Activated effector memory CD4-positive, alpha-beta T cell treated with Interleukin-2 at 50 U/mL for 16 hours (primary cell): ENCODE measurements around the gene NUP107.

ENCODE experiments used
- DNase-seq: peaks from one replicate; pipeline ENCODE4 v3.0.0-alpha.2; 2020

Gene NUP107

DNA sequence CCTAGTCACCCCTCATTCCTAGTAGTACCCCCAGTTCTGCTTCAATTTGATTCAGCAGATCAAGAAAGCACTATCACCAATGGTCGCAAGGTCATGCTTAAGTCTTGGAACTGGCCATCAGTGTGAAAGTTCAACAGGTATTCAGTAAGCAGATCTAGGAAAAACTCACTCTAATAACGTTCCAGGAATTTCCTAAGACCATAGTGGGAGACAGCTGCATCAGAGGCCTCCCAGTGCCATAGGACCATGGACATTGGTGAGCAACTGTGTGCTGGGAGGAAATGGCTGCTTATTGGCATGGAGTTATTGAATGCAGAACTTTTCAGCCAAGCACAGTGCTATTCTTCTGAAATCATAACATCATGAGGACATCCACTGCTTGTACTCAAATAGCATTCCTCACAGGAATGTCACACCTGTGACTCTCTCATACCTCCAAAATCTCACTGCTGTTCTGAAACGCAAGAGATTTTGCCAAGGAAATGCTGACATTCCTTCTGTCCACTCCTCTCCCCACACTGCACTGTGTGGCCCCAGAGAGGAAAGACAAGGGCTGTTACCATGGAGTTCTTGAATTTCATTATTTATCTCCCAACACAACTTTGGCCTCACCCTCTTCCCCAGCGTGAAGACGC lies 90.3 kb downstream of the NUP107 start:
- DNase-seq = no peak

DNA sequence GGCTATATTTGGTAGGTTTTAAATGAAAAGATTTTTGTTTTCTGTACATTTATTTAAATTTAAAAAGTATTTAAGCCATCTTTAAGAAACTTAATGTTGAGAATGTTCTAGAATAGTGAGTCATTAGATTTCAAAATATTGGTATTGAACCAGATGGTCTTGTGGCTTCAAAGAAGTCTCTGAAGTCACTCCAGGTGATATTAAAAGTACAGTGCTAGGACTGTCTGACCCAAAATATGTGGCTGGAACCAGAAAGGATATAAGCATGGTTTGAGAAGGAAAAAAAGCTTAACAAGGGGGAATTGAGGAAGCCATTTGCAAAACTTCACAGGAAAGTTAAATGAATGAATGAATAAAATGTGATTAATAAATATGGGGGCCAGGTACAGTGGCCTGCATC lies 92.5 kb downstream of the NUP107 start:
- no peak for DNase-seq

DNA sequence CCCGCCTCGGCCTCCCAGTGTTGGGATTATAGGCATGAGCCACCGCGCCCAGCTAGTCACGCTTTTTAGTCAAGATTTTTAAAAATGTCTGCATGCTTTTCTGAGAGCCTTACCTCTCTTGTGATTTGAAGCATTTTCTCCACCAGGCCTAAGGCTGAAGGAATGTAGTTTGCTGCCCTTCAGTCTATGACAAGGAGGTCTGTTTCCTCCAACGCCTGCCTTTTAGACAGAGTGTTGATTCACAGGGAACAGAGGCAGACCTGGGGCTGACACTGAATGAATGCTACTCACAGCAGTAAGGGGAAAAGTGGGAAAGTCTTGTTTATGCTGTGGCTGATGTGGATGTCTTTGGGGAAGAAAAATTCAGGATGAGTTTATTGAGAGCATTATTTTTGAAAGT lies 94.0 kb downstream of the NUP107 start:
- no peak for DNase-seq

DNA sequence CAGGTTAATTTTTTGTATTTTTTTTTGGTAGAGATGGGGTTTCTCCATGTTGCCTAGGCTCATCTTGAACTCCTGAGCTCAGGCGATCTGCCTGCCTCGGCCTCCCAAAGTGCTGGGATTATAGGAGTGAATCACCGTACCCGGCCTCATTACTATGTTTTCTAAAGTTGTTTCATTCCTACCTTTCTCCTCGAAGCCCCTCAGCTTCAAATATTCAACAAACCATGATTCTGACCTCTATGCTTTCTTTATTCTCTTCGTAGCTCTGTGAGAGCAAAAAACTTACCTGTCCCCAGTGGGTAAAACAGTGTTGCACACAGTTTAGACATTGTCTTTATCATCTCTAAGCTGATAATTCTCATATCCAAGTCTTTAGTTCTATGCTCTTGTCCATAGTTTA lies 95.0 kb downstream of the NUP107 start:
- DNase-seq = no peak

DNA sequence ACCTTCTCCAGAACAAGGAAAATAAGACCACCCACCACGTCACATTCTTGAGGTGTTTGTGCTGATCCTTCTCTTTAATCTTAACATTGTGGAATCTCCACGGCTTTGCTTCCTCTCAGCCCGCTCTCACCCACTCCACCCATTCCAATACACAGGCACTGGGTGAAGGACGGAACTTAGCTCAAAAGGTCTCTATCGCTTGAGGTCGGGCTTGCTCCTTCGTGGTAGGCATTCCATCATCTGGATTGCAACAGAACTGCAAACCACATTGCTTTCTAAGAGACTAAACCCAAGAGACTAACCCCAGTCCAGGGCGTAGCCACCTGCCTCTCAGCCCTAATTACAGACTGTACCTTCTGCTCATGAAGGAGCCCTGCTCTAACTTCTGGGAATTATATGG lies 97.2 kb downstream of the NUP107 start:
- DNase-seq = no peak

DNA sequence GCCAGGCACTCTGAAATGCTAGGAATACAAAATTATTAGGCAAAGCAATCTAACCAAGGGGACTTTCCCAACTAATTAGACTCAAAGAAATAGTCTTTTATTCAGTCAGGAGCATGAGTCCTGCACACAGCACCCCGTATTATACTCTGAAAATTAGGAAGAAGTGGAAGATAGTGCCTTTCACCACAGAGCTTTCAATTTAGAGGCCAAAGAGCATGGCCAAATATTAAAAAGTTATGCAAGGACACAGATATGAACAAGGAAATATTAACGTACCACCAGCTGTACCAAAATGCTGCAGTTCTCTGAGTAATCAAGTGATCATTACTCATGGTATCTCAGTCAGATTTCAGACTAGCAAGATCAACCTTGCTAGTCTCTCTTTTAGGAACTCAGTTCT lies 98.6 kb downstream of the NUP107 start:
- no peak for DNase-seq

DNA sequence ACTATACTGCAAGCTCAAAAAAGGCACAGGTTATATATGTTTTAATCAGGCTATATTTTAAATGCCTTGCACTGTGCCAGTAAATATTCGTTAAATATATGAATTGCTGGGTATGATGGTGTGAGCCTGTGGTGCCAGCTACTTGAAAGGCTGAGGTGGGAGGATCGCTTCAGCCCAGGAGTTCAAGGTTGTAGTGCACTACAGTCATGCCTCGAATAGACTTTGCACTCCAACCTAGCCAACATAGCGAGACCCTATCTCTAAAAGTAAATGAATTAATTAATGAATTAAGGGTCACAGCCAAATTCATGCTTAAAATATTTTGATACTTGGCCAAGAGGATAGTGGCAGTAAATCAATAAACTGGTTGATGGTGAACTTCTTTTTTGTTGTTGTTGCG lies 99.0 kb downstream of the NUP107 start:
- no peak for DNase-seq

DNA sequence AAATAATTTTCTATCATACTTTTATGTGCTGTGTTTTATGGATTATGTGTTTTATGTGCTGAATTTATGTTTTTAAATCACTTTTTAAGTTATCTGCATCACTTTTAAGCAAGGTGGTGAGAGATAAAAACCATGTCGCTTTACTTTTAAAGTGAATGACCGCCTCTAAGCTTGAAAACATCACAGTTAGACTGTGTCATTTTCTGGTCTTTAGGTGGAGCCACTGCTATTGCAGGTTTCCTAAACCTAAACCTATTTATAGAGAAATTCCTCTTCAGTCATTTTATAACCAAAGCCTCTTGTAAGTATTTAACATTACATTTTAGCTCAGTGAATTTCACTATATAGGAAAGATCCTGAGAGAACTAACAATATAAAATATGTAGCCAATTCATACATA lies 100.2 kb downstream of the NUP107 start:
- DNase-seq = no peak

DNA sequence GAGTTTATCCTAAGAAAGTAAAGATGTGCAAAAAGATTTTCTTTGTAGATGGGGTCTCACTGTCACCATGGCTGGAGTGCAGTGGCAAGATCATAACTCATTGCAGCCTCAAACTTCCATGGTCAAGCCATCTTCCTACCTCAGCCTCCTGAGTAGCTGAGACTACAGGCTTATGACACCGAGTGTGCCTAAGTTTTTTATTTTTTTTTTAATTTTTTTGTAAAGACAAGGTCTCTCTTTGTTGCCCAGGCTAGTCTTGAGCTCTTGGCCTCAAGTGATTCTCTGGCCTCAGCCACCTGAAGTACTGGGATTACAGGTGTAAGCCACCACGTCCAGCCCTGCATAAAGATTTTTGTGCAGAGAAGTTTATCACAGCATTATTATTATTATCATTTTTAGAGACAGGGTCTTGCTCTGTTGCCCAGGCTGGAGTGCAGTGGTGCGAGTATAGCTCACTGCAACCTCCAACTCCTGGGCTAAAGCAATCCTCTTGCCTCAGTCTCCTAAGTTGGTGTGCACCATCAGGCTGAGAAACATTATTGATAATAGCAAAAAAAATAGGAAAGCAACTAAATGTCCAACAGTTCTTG lies 101.9 kb downstream of the NUP107 start:
- no peak for DNase-seq

DNA sequence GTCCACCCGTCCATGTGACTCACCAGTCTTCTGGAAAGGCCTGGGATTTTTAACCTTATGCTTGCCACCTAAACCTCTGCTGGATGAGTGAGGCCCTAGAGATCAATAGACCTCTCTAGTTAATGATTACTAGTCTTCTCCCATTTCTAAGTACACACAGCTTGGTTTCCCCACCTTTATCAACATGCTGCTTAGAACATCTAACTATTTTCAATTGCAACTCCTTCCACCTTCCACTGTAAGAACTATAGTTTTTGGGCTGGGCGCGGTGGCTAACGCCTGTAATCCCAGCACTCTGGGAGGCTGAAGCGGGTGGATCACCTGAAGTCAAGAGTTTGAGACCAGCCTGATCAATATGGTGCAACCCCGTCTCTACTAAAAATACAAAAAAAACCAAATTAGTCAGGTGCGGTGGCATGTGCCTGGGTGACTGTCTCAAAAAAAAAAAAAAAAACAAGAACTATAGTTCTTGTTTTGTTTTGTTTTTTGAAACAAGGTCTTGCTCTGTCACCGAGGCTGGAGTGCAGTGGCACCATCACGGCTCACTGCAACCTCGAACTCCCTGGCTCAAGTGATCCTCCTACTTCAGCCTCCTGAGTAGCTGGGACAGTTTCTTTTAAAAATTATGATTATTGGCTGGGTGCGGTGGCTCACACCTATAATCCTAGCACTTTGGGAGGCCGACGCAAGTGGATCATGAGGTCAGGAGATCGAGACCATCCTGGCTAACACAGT lies 102.5 kb downstream of the NUP107 start:
- DNase-seq = no peak

DNA sequence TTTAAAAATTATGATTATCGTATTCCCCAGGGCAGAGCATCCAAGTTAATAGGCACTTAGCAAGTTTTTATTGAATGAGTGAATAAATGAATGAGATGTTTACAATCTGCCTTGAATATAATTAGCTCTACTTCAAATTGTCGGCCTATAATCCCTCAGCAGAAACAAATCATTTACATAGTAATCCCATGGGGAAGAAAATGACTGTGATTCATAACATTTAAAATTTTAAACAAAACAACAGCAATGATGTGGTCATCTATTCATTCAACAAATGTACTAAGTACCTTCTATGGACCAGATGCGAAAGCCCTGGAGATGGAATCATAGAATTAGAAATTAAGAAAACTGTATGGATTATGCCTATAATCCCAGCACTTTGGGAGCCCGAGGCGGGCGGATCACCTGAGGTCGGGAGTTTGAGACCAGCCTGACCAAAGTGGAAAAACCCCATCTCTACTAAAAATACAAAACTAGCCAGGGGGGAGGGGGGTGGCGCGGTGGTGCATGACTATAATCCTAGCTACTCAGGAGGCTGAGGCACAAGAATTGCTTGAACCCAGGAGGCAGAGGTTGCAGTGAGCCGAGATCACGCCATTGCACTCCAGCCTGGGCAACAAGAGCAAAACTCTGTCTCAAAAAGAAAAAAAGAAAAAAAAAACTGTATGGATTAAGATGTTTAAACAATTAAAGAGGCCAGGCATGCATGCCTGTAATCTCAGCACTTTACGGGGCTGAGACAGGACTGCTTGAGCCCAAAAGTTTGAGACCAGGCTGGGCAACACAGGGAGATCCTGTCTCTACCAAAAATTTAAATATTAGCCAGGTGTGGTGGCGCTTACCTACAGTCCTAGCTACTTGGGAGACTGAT lies 103.5 kb downstream of the NUP107 start:
- DNase-seq = no peak

DNA sequence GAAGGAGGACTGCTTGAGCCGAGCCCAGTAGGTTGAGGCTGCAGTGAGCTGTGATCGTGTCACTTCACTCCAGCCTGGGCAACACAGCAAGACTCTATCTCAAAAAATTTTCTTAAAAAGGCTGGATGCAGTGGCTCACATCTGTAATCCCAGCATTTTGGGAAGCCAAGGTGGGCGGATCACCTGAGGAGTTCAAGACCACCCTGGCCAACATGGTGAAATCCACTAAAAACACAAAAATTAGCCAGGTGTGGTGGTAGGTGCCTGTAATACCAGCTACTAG lies 104.1 kb downstream of the NUP107 start:
- no peak for DNase-seq

DNA sequence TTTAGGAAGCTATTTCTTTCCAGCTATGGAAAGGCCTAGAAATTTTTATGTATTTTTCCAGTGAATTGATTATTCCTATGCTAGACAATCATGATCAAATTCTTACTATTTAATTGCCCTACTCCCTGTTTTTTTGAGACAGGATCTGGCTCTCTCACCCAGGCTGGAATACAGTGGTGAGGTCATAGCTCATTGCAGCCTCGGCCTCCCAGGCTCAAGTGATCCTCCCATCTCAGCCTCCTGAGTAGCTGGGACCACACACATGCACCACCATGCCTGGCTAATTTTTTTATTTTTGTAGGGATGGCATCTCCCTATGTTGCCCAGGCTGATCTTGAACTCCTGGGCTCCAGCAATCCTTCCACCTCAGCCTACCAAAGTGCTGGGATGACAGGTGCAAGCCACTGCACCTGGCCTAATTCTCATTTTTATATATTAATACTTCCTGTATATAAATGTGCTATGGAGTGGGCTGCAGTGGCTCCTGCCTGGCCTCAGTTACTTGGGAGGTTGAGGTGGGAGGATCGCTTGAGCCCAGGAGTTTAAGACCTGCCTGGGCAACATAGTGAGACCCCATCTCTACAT lies 105.2 kb downstream of the NUP107 start:
- no peak for DNase-seq

DNA sequence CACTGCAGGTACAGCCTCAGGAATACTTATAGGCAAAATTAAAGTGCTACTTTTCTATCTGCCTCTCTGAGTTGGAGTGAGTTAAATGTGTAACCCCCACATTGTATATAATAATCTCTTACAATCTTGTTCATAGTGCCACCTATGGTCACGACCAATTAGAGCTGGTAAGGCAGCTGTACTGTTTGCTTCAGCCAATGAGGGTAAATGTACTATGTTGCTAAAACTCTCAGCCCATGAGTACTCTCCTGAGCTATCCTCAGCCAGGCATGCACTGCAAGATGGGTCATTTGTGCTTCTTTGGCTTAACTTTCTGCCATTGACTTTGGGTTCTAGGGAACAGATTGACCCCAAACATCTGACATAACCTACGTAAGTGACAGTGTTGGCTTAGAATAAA lies 106.2 kb downstream of the NUP107 start:
- no peak for DNase-seq

DNA sequence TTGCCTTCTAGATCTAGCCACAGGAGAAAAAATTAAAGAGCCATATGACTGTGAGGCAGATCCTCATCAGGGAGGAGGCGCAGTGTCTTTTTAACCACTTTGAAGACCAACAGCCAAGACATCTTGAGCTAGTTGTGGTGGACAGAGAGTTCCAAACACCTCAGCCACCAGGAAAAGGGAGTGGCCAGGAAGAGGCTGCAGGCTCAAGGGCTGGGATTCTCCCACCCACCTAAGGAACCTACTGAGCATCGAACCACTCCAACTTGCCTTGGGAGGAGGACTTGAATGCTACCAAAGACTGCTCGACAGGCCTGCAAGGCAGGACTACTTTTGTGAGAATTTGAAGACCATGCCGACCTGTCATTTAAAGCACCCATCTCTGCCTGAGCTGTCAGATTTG lies 106.7 kb downstream of the NUP107 start:
- DNase-seq = no peak

DNA sequence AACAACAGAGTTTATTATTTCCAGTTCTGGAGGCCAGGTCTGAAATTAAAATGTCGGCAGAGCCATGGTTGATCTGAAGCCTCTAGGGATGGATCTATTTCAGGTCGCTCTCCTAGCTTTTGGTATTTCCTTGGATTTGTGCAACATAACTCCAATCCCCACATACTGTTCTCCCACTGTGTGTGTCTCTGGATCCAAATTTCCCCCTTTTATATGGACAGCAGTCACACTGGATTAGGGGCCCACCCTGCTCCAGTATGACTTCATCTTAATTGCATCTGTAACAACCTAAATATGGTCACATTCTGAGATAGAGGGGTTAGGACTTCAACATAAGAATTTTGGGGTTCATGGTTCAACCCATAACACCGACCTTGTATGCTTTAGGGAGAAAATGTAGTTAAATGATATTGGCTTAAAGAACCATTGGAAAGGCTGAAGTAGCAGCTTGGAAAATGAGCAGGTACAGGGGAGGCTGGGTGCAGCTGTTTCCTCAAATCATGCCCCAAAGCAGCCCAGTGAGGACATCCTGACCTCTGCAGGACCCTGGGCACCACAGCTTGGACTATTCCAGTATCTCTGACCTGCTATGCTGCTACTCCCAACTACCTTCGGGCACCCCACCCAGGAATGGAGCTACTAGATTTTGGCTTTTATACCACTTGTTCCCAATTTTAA lies 107.3 kb downstream of the NUP107 start:
- no peak for DNase-seq

DNA sequence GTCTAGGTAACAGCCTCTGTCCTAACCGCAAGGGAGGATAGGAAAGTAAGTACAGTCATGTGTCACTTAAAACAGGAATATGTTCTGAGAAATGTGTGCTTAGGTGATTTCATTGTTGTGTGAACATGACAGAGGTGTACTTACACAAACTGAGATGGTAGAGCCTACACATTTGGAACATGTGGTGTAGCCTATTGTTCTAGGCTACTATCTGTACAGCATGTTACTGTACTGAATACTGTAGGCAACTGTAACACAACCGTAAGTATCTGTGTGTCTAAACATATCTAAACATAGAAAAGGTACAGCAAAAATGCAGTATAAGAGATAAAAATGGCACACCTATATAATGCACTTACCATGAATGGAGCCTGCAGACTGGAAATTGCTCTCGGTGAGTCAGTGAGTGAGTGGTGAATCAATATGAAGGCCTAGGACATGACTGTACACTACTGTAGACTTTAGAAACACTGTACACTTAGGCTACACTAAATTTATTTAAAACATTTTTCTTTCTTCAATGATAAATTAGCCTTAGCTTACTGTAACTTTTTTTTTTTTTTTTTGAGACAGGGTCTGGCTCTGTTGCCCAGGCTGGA lies 108.0 kb downstream of the NUP107 start:
- no peak for DNase-seq
